ENCODE measurements around the gene SLC24A3.

Gene SLC24A3

DNA sequence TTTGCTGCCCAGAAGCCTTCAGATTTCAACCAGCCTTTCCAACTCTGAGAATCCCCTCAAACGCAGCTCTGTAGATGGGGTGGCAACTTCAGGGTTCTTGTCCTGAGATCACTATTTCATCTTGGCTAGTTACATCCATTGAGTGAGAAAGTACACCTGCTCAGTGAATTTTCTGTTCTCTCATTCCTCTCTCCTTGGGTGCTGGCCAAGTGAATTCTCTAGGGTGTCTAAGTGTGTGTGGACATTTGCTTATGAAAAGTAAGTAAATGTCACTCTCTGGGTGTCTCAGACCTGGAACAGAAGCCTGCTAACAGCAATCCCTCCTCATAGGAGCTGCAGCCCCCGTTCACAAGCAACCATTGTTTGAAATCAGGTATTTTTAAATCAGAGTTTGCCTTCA is 549.4 kb downstream of the SLC24A3 start:
- Histone ChIP-seq H3K4me3 (ENCODE audit: low read length in 2 of 2) (no peak overlapping the region), H3K36me3 (replicated peaks in 1 of 2; ENCODE audit: control insufficient read depth in 2 of 2, insufficient read depth in 2 of 2, low read length in 2 of 2) (no peaks in the 10 kb centered on the region), H3K9ac (ENCODE audit: low read depth, low read length, poor library complexity) (no peak overlapping the region), H4K91ac (ENCODE audit: low read depth, low read length, poor library complexity) (no peak overlapping the region), H2BK15ac (ENCODE audit: low read length) (no peak overlapping the region), H3K4ac (ENCODE audit: low read length) (no peak overlapping the region), H2AK5ac (ENCODE audit: low read depth, low read length) (no peak overlapping the region), H3K79me1 (ENCODE audit: low read depth, low read length) (peaks cover 1% of the 10 kb centered on the region), H3K27ac (replicated peaks; ENCODE audit: low read length) (no peak overlapping the region), H3K9me3 (replicated peaks in 1 of 2; ENCODE audit: control insufficient read depth in 2 of 2, insufficient read depth in 1 of 2, low read depth in 1 of 2, low read length in 2 of 2) (no peaks in the 10 kb centered on the region), H3K18ac (ENCODE audit: low read length) (no peak overlapping the region), H4K8ac (ENCODE audit: low read depth, low read length) (no peak overlapping the region), H2BK12ac (ENCODE audit: low read length) (no peak overlapping the region), H2BK120ac (ENCODE audit: low read depth, low read length) (no peak overlapping the region), H3K14ac (ENCODE audit: low read length) (no peak overlapping the region), H3K23ac (ENCODE audit: low read depth, low read length, poor library complexity) (no peak overlapping the region), H2AFZ (ENCODE audit: low read length) (no peak overlapping the region), H3K4me2 (ENCODE audit: insufficient read depth, low read length, poor library complexity, severe bottlenecking) (no peak overlapping the region), H2BK5ac (ENCODE audit: low read length) (no peak overlapping the region), H3K4me1 (ENCODE audit: control insufficient read depth in 2 of 2, insufficient read depth in 1 of 2, low read depth in 1 of 2, low read length in 2 of 2) (peaks cover 2 to 11% of the 10 kb centered on the region in 2 donors), H3K27me3 (ENCODE audit: control insufficient read depth in 3 of 3, insufficient read depth in 3 of 3, low read depth in 1 of 3, low read length in 3 of 3) (no peaks in the 10 kb centered on the region)
- DNase-seq (ENCODE audit: low spot score) = no peak
- WGBS, 2 donors (ENCODE audit: extremely low coverage in 2 of 2, insufficient read length in 2 of 2, insufficient replicate concordance in 1 of 2) = no CpG with 5 or more reads among the region's 2 CpGs

DNA sequence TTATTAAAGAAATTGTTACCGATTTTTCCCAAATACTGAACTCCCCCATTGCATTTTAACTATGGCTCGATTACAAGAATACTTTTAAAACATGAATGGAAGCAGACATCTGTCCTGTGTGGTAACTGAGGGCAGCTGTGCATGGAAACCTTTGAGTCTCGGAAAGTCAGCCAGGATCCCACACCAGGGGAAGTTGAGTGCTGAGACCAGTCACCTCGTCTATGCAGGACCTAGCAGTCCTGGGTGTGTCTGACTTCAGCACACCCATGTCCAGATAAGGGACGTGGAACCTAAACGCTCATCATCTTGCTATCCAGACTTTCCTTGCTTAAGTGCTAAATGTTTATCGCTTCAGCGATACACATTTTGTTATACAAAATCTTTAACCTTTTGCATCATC is 551.8 kb downstream of the SLC24A3 start:
- Histone ChIP-seq H4K91ac (ENCODE audit: low read depth, low read length, poor library complexity) (peak overlapping the region; percentile 40), H3K36me3 (replicated peaks in 1 of 2; ENCODE audit: control insufficient read depth in 2 of 2, insufficient read depth in 2 of 2, low read length in 2 of 2) (no peaks in the 10 kb centered on the region), H4K8ac (ENCODE audit: low read depth, low read length) (no peak overlapping the region), H3K14ac (ENCODE audit: low read length) (no peak overlapping the region), H3K18ac (ENCODE audit: low read length) (no peak overlapping the region), H2BK15ac (ENCODE audit: low read length) (no peak overlapping the region), H3K4me1 (ENCODE audit: control insufficient read depth in 2 of 2, insufficient read depth in 1 of 2, low read depth in 1 of 2, low read length in 2 of 2) (peaks cover 0 to 7% of the 10 kb centered on the region in 2 donors), H2AK5ac (ENCODE audit: low read depth, low read length) (no peak overlapping the region), H3K79me1 (ENCODE audit: low read depth, low read length) (peaks cover 1% of the 10 kb centered on the region), H3K9ac (ENCODE audit: low read depth, low read length, poor library complexity) (no peak overlapping the region), H2BK5ac (ENCODE audit: low read length) (no peak overlapping the region), H3K4me2 (ENCODE audit: insufficient read depth, low read length, poor library complexity, severe bottlenecking) (no peak overlapping the region), H3K4me3 (ENCODE audit: low read length in 2 of 2) (no peak overlapping the region), H2BK120ac (ENCODE audit: low read depth, low read length) (no peak overlapping the region), H2AFZ (ENCODE audit: low read length) (no peak overlapping the region), H3K4ac (ENCODE audit: low read length) (no peak overlapping the region), H3K27me3 (ENCODE audit: control insufficient read depth in 3 of 3, insufficient read depth in 3 of 3, low read depth in 1 of 3, low read length in 3 of 3) (no peaks in the 10 kb centered on the region), H3K23ac (ENCODE audit: low read depth, low read length, poor library complexity) (no peak overlapping the region), H3K9me3 (replicated peaks in 1 of 2; ENCODE audit: control insufficient read depth in 2 of 2, insufficient read depth in 1 of 2, low read depth in 1 of 2, low read length in 2 of 2) (no peaks in the 10 kb centered on the region), H2BK12ac (ENCODE audit: low read length) (no peak overlapping the region), H3K27ac (replicated peaks; ENCODE audit: low read length) (no peak overlapping the region)
- no peak for DNase-seq (ENCODE audit: low spot score)
- WGBS, 2 donors (ENCODE audit: extremely low coverage in 2 of 2, insufficient read length in 2 of 2, insufficient replicate concordance in 1 of 2) = no CpG with 5 or more reads among the region's 8 CpGs

DNA sequence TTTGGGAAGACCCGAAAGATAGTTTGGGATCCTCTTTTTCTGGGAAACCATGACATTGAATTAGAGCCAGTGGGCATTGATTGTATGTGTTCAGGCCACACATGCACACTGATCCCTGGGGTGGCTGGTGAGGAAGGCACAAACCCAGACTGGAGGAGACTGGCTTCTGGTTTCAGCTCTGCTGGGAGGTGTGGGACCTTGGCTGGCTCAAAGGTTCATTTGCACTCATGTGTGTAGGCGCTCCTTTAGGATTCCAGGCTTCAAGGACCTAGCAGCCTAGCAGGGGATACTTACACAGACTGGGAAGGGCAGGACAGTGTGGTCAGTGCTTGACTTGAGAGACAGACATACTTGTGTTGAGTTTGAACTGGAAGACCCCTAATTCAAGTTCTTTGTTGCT is 552.8 kb downstream of the SLC24A3 start:
- H4K91ac ChIP-seq (ENCODE audit: low read depth, low read length, poor library complexity) = no peak overlapping the region
- WGBS, 2 donors (ENCODE audit: extremely low coverage in 2 of 2, insufficient read length in 2 of 2, insufficient replicate concordance in 1 of 2) = no CpG with 5 or more reads among the region's 2 CpGs
- no peak overlapping the region for H2BK15ac ChIP-seq (ENCODE audit: low read length)
- no peak for DNase-seq (ENCODE audit: low spot score)
- H2AFZ ChIP-seq (ENCODE audit: low read length) = no peak overlapping the region
- H3K4me2 ChIP-seq (ENCODE audit: insufficient read depth, low read length, poor library complexity, severe bottlenecking) = no peak overlapping the region
- no peak overlapping the region for H2BK5ac ChIP-seq (ENCODE audit: low read length)
- H3K36me3 ChIP-seq (replicated peaks in 1 of 2; ENCODE audit: control insufficient read depth in 2 of 2, insufficient read depth in 2 of 2, low read length in 2 of 2) = no peaks in the 10 kb centered on the region
- H3K4me1 ChIP-seq (ENCODE audit: control insufficient read depth in 2 of 2, insufficient read depth in 1 of 2, low read depth in 1 of 2, low read length in 2 of 2) = peaks cover under 1 to 4% of the 10 kb centered on the region in 2 donors
- H2BK120ac ChIP-seq (ENCODE audit: low read depth, low read length) = no peak overlapping the region
- no peak overlapping the region for H3K4ac ChIP-seq (ENCODE audit: low read length)
- H2AK5ac ChIP-seq (ENCODE audit: low read depth, low read length) = no peak overlapping the region
- no peak overlapping the region for H3K27ac ChIP-seq (replicated peaks; ENCODE audit: low read length)
- H3K14ac ChIP-seq (ENCODE audit: low read length) = no peak overlapping the region
- no peak overlapping the region for H3K4me3 ChIP-seq (ENCODE audit: low read length in 2 of 2)
- H3K27me3 ChIP-seq (ENCODE audit: control insufficient read depth in 3 of 3, insufficient read depth in 3 of 3, low read depth in 1 of 3, low read length in 3 of 3) = no peaks in the 10 kb centered on the region
- no peak overlapping the region for H2BK12ac ChIP-seq (ENCODE audit: low read length)
- no peak overlapping the region for H4K8ac ChIP-seq (ENCODE audit: low read depth, low read length)
- no peak overlapping the region for H3K18ac ChIP-seq (ENCODE audit: low read length)
- H3K79me1 ChIP-seq (ENCODE audit: low read depth, low read length) = peaks cover 1% of the 10 kb centered on the region
- H3K9me3 ChIP-seq (replicated peaks in 1 of 2; ENCODE audit: control insufficient read depth in 2 of 2, insufficient read depth in 1 of 2, low read depth in 1 of 2, low read length in 2 of 2) = no peaks in the 10 kb centered on the region
- H3K23ac ChIP-seq (ENCODE audit: low read depth, low read length, poor library complexity) = no peak overlapping the region
- no peak overlapping the region for H3K9ac ChIP-seq (ENCODE audit: low read depth, low read length, poor library complexity)

GRCh38 chr20:19765913-19766312 is 553.5 kb downstream of the SLC24A3 start:
- Histone ChIP-seq H3K4ac (ENCODE audit: low read length) (no peak overlapping the region), H2BK12ac (ENCODE audit: low read length) (no peak overlapping the region), H3K4me3 (ENCODE audit: low read length in 2 of 2) (no peak overlapping the region), H3K9ac (ENCODE audit: low read depth, low read length, poor library complexity) (no peak overlapping the region), H2AFZ (ENCODE audit: low read length) (no peak overlapping the region), H3K23ac (ENCODE audit: low read depth, low read length, poor library complexity) (peak overlapping the region; percentile 21), H4K8ac (ENCODE audit: low read depth, low read length) (no peak overlapping the region), H4K91ac (ENCODE audit: low read depth, low read length, poor library complexity) (no peak overlapping the region), H2BK15ac (ENCODE audit: low read length) (no peak overlapping the region), H2AK5ac (ENCODE audit: low read depth, low read length) (no peak overlapping the region), H3K27ac (replicated peaks; ENCODE audit: low read length) (no peak overlapping the region), H2BK120ac (ENCODE audit: low read depth, low read length) (no peak overlapping the region), H3K4me1 (ENCODE audit: control insufficient read depth in 2 of 2, insufficient read depth in 1 of 2, low read depth in 1 of 2, low read length in 2 of 2) (peaks cover 5 to 7% of the 10 kb centered on the region in 2 donors), H3K14ac (ENCODE audit: low read length) (no peak overlapping the region), H3K9me3 (replicated peaks in 1 of 2; ENCODE audit: control insufficient read depth in 2 of 2, insufficient read depth in 1 of 2, low read depth in 1 of 2, low read length in 2 of 2) (no peaks in the 10 kb centered on the region), H3K4me2 (ENCODE audit: insufficient read depth, low read length, poor library complexity, severe bottlenecking) (no peak overlapping the region), H3K79me1 (ENCODE audit: low read depth, low read length) (peaks cover 1% of the 10 kb centered on the region), H3K27me3 (ENCODE audit: control insufficient read depth in 3 of 3, insufficient read depth in 3 of 3, low read depth in 1 of 3, low read length in 3 of 3) (no peaks in the 10 kb centered on the region), H3K36me3 (replicated peaks in 1 of 2; ENCODE audit: control insufficient read depth in 2 of 2, insufficient read depth in 2 of 2, low read length in 2 of 2) (no peaks in the 10 kb centered on the region), H3K18ac (ENCODE audit: low read length) (no peak overlapping the region), H2BK5ac (ENCODE audit: low read length) (no peak overlapping the region)
- WGBS, 2 donors (ENCODE audit: extremely low coverage in 2 of 2, insufficient read length in 2 of 2, insufficient replicate concordance in 1 of 2) = no CpG with 5 or more reads among the region's 4 CpGs
- no peak for DNase-seq (ENCODE audit: low spot score)
